ENCODE results near the gene MEGF6. TPM values are rescaled to one million over a fixed set of nuclear protein-coding genes. Genes with fewer than 3 reads are reported as not detected.

The MEGF6 gene
- total and polyA plus RNA-seq, 2 of the 8 experiments (the other 6 are each of a cell fraction or from before 2014, with no cell fraction given): 4.1 to 14.8 TPM

- Histone ChIP-seq H3K4me2 (ENCODE audit: insufficient read depth in 1 of 2, low read depth in 2 of 2, low read length in 2 of 2) (no peak overlapping the region), H3K9me3 (ENCODE audit: insufficient read depth in 2 of 2, low read depth in 1 of 2, low read length in 1 of 2) (no peaks in the 10 kb centered on the region), H3K4me1 (replicated peaks in 1 of 4; ENCODE audit: control insufficient read depth in 3 of 4, insufficient read depth in 4 of 4, low read length in 3 of 4) (no peaks in the 10 kb centered on the region), H3K27ac (ENCODE audit: low read depth, low read length) (no peak overlapping the region; the same call in 1 of the 2 replicates), H3K14ac (ENCODE audit: insufficient read length) (no peak overlapping the region), H3K79me1 (ENCODE audit: low read depth, low read length) (peaks cover 5% of the 10 kb centered on the region; the same call in 1 of the 2 replicates), H2BK120ac (replicated peaks; ENCODE audit: low read depth, low read length) (no peak overlapping the region), H2BK20ac (ENCODE audit: low read length) (no peak overlapping the region), H4K20me1 (replicated peaks in 1 of 2; ENCODE audit: control insufficient read depth in 1 of 2, insufficient read depth in 2 of 2, low read length in 2 of 2) (peaks cover 0 to 10% of the 10 kb centered on the region in 2 experiments), H4K91ac (replicated peaks; ENCODE audit: insufficient read length, low read length) (no peak overlapping the region), H2AK5ac (ENCODE audit: low read depth, low read length) (no peak overlapping the region), H3K9ac (replicated peaks in 1 of 4; ENCODE audit: extremely low read depth in 1 of 4, low read depth in 3 of 4, low read length in 3 of 4) (no peak overlapping the region), H3K18ac (ENCODE audit: extremely low read depth, low read length) (no peak overlapping the region), H3K4me3 (ENCODE audit: extremely low read depth in 1 of 4, insufficient read depth in 2 of 4, low read depth in 3 of 4, low read length in 4 of 4) (no peak overlapping the region), H4K5ac (ENCODE audit: insufficient read length, low read depth, low read length) (no peak overlapping the region), H3K27me3 (replicated peaks in 1 of 4; ENCODE audit: control insufficient read depth in 3 of 4, extremely low read depth in 1 of 4, insufficient read depth in 3 of 4, low read length in 3 of 4) (no peaks in the 10 kb centered on the region), H3K79me2 (ENCODE audit: control insufficient read depth in 1 of 2, insufficient read depth in 2 of 2, low read length in 2 of 2) (no peaks in the 10 kb centered on the region), H3K23me2 (ENCODE audit: low read depth, low read length) (no peaks in the 10 kb centered on the region), H2BK15ac (ENCODE audit: low read length) (no peak overlapping the region), H4K8ac (ENCODE audit: extremely low read depth, insufficient read depth, low read length) (peak overlapping the region; percentile 44; the same call in 1 of the 2 replicates), H3K23ac (ENCODE audit: insufficient read length) (no peak overlapping the region), H3K56ac (replicated peaks; ENCODE audit: insufficient read length, low read depth, low read length) (no peak overlapping the region), H3K4ac (replicated peaks; ENCODE audit: insufficient read length, low read depth, low read length) (no peak overlapping the region), H2AFZ (ENCODE audit: low read length) (no peak overlapping the region), H3K36me3 (ENCODE audit: control insufficient read depth in 2 of 4, insufficient read depth in 4 of 4, low read length in 3 of 4) (no peaks in the 10 kb centered on the region), H2BK5ac (ENCODE audit: low read depth, low read length) (no peak overlapping the region), H2BK12ac (ENCODE audit: low read depth, low read length) (no peak overlapping the region)
- 86% methylated on average over 19 of the region's 20 CpGs; no CpG with 5 or more reads in 1 of the 2 experiments for WGBS, 2 experiments (ENCODE audit: extremely low coverage in 1 of 2, insufficient coverage in 1 of 2, insufficient read length in 1 of 2, insufficient replicate concordance in 2 of 2, low coverage in 1 of 2, low lambda C conversion rate in 2 of 2, missing lambda C conversion rate in 1 of 2)
- DNase-seq (ENCODE audit: low read depth in 1 of 2, low spot score in 2 of 2) (no peak), FAIRE-seq (no peak)
- POLR2A ChIA-PET (ENCODE audit: partially characterized antibody): interaction anchor here (0.8 to 1.6 kb wide), 3 partner anchors 8 to 11 kb away, joined by 3 to 9 read pairs (median 4); no protein-coding TSS in a partner anchor
- CTCF ChIA-PET (ENCODE audit: partially characterized antibody): interaction anchor here (0.7 to 2.8 kb wide), 10 partner anchors 9 to 158 kb away, joined by 3 to 25 read pairs (median 4); no protein-coding TSS in a partner anchor
- TF ChIP-seq SIX5 (IDR thresholded peaks at IDR 0.05; ENCODE audit: low read depth, low read length) (no peak), SIRT6 (IDR thresholded peaks at IDR 0.05; ENCODE audit: low read length) (no peak), EP300 (IDR thresholded peaks at IDR 0.05; ENCODE audit: borderline replicate concordance in 1 of 2, low read depth in 2 of 2, low read length in 2 of 2) (no peak), RBBP5 (IDR thresholded peaks at IDR 0.05; ENCODE audit: borderline replicate concordance, low read depth, low read length) (no peak), CREB1 (IDR thresholded peaks at IDR 0.05) (no peak), CBX5 (IDR thresholded peaks at IDR 0.05; ENCODE audit: low read depth, low read length) (no peak), ASH2L (IDR thresholded peaks at IDR 0.05; ENCODE audit: low read length) (no peak), POLR2AphosphoS5 (IDR thresholded peaks at IDR 0.05; ENCODE audit: low read depth, low read length) (no peak), SRF (IDR thresholded peaks at IDR 0.05; ENCODE audit: low read depth, low read length) (no peak), CTCF (IDR thresholded peaks at IDR 0.05; ENCODE audit: control extremely low read depth in 1 of 3, insufficient read depth in 1 of 3, low read depth in 1 of 3, low read length in 3 of 3) (no peak), RAD21 (IDR thresholded peaks at IDR 0.05 in 1 of 2, conservative IDR thresholded peaks at IDR 0.05 in 1 of 2; ENCODE audit: low read depth in 2 of 2, low read length in 2 of 2) (no peak)
Observed at GRCh38 chr1:3463408-3463863, 147.9 kb downstream of the MEGF6 start.

Measured in H1 (cell line).